Mucosa of descending colon (tissue), 3 donors: ENCODE data around the gene CDCP1. TPM values are rescaled to one million over a fixed set of nuclear protein-coding genes. Genes with fewer than 3 reads are reported as not detected.

ENCODE experiments used
- ATAC-seq: fragments of 200-7000 bp; cut with Tn5 transposase; one replicate; pipeline ENCODE4 v1.9.1; 2020; ENCODE audit warnings: mild to moderate bottlenecking, moderate library complexity
- DNase-seq, 3 donors: peaks; one replicate each; pipeline ENCODE4 v3.0.0-alpha.2; 2020
- H3K36me3 ChIP-seq: fragments of 200-600 bp; one replicate; pipeline ENCODE4 v1.8.0; 2021; ENCODE audit warnings: low read depth, mild to moderate bottlenecking
- H3K4me1 ChIP-seq: fragments of 200-600 bp; one replicate; pipeline ENCODE4 v1.8.0; 2021; ENCODE audit warnings: low read depth, mild to moderate bottlenecking
- H3K4me3 ChIP-seq: fragments of 200-600 bp; one replicate; pipeline ENCODE4 v1.8.0; 2021; ENCODE audit warnings: mild to moderate bottlenecking
- H3K9me3 ChIP-seq: fragments of 200-600 bp; one replicate; pipeline ENCODE4 v1.8.0; 2021; ENCODE audit warnings: mild to moderate bottlenecking
- intact Hi-C, 2 donors: fragments of 100-400 bp; cut with DNase I in 1 of 2; cut with micrococcal nuclease in 1 of 2; formaldehyde crosslinking; loops; one replicate each; pipeline versions ENCODE4 v1.11.0 to v1.11.1; 2022; cut with DNase I, micrococcal nuclease
- total RNA-seq, 3 donors: library from RNA; stranded (reverse); fragmentation: NEBNext Ultra II Directional in 2 of 3; extraction: Animal tissue kit (Norgen Biotek cat#: 25700) in 2 of 3; gene quantifications; one replicate each; pipeline versions ENCODE4 v1.2.1 to v1.2.4, GENCODE V29; 2021 to 2023
- TF ChIP-seq, protein P1 (sequence below): fragments of 200-600 bp; IDR thresholded peaks from one replicate; pipeline ENCODE4 v1.8.0; 2022; ENCODE audit warnings: antibody characterized with exemption, mild to moderate bottlenecking
- donor health status: DM: no; HTN: no; CAD: no; lungs with moderate emphysema.
- donor health status: DM: no; HTN: no; CAD: no.
- donor health status: DM: no; HTN: yes; CAD: no.

CDCP1 gene
- total RNA-seq, 3 donors from 2014 or later: 57.6 to 111 (median 87.5) TPM

DNA sequence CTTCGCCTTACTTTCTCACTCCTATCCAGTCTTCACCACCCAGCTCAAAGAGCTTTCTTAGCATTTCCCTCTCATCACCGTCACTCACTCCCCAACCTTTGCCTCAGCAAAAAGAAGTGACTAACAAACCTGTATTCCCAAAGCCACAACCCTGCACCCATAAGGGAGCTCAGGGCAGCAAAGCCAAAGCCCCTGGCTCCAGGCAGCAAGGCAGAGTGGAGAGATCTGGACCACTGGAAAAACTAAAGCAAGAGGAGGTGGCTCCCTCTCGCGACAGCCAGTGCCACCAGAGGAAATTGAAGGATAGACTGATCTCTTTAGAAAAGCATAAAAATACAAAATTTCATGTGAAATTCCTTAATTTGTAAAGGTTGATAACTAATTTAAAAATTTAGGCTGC is 25.1 kb upstream of the CDCP1 start:
- Histone ChIP-seq H3K9me3 (no peaks in the 10 kb centered on the region), H3K36me3 (no peaks in the 10 kb centered on the region), H3K4me1 (peaks cover 6% of the 10 kb centered on the region), H3K4me3 (no peak overlapping the region)
- intact Hi-C loops: no loop called here
- DNase-seq (no peak), ATAC-seq (no peak)
- TF ChIP-seq, protein P1, sequence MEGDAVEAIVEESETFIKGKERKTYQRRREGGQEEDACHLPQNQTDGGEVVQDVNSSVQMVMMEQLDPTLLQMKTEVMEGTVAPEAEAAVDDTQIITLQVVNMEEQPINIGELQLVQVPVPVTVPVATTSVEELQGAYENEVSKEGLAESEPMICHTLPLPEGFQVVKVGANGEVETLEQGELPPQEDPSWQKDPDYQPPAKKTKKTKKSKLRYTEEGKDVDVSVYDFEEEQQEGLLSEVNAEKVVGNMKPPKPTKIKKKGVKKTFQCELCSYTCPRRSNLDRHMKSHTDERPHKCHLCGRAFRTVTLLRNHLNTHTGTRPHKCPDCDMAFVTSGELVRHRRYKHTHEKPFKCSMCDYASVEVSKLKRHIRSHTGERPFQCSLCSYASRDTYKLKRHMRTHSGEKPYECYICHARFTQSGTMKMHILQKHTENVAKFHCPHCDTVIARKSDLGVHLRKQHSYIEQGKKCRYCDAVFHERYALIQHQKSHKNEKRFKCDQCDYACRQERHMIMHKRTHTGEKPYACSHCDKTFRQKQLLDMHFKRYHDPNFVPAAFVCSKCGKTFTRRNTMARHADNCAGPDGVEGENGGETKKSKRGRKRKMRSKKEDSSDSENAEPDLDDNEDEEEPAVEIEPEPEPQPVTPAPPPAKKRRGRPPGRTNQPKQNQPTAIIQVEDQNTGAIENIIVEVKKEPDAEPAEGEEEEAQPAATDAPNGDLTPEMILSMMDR: no peak

DNA sequence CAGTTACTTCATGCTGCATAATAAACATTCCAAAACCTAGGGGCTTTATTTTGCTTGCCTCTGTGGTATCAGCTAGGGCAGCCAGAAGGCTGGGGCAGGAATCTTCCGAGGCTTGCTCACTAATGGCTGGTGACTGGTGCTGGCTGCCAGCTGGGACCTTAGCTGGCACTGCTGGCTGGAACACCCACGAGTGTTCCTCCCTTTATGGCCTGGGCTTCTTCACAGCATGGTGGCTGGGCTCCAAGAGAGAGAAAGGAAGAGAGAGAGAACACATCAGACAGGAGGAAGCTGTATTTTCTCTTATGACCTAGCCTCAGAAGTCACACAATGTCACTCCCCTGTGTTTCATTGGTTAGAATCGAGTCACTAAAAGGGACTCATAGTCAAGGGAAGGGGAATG is 23.9 kb upstream of the CDCP1 start:
- DNase-seq (no peak), ATAC-seq (no peak)
- peaks cover 6% of the 10 kb centered on the region for H3K4me1 ChIP-seq
- H3K36me3 ChIP-seq: no peaks in the 10 kb centered on the region
- TF ChIP-seq, protein P1: no peak
- no peak overlapping the region for H3K4me3 ChIP-seq
- H3K9me3 ChIP-seq: no peaks in the 10 kb centered on the region
- intact Hi-C loops: no loop called here

DNA sequence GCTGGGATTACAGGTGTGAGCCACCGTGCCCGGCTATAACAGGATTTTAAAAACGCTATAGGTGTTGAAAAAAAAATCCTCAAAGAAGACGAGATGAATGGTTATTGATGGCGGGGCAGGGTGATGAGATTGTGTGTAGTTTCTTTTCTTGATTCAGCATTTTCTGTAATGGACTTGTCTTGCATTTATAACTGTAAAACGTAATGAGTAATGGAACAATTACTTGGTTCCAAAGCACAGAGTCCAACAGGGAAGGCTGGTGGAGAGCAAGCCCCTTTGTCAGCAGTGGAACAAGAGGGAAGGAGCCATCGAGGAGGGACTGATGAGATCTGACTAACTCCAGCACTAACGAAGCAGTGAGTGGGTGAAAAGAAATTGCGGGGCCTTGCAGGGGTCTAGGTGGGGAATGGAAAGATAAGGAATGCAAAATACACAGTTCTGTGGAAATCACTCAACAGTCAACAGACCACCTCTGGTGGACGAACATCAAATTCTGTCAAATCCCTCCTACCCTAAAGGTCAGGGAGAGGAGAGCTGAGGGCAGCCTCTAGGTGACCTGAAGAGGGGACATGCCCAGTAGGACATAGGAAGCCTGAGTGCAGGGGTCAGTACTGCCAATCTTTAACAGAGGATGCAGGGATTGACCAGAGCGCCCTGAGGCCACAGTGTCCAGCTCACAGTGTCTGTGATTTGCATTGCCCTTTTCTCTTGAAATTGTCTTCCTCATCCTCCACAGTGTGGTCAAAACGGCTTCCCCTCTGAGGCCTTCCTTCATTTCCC is 23.1 kb upstream of the CDCP1 start:
- DNase-seq (no peak), ATAC-seq (no peak)
- Histone ChIP-seq H3K36me3 (no peaks in the 10 kb centered on the region), H3K4me1 (peaks cover 6% of the 10 kb centered on the region), H3K4me3 (no peak overlapping the region), H3K9me3 (no peaks in the 10 kb centered on the region)
- intact Hi-C loops: no loop called here
- TF ChIP-seq, protein P1: no peak

DNA sequence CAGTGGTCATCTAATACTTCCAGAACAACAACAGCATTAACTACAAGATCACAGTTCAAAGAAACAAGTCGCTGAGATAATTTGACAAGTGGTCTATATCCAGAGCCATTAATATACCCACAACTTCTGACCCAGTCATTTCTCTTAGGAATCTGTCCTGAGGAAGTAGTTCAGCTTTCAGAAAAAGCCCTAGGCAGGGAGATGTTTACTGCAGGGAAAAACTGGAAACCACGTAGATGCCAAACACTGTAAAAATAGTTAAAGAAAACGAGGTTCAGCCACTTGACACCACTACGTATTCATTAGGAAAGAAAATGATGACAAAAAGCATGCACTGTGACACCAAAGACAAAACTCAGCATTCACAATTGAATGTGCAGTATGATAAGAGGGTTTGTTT is 22.3 kb upstream of the CDCP1 start:
- no peaks in the 10 kb centered on the region for H3K9me3 ChIP-seq
- TF ChIP-seq, protein P1: no peak
- no peak for ATAC-seq
- H3K4me1 ChIP-seq: peaks cover 6% of the 10 kb centered on the region
- no peaks in the 10 kb centered on the region for H3K36me3 ChIP-seq
- intact Hi-C loops: no loop called here
- no peak overlapping the region for H3K4me3 ChIP-seq
- no peak for DNase-seq

DNA sequence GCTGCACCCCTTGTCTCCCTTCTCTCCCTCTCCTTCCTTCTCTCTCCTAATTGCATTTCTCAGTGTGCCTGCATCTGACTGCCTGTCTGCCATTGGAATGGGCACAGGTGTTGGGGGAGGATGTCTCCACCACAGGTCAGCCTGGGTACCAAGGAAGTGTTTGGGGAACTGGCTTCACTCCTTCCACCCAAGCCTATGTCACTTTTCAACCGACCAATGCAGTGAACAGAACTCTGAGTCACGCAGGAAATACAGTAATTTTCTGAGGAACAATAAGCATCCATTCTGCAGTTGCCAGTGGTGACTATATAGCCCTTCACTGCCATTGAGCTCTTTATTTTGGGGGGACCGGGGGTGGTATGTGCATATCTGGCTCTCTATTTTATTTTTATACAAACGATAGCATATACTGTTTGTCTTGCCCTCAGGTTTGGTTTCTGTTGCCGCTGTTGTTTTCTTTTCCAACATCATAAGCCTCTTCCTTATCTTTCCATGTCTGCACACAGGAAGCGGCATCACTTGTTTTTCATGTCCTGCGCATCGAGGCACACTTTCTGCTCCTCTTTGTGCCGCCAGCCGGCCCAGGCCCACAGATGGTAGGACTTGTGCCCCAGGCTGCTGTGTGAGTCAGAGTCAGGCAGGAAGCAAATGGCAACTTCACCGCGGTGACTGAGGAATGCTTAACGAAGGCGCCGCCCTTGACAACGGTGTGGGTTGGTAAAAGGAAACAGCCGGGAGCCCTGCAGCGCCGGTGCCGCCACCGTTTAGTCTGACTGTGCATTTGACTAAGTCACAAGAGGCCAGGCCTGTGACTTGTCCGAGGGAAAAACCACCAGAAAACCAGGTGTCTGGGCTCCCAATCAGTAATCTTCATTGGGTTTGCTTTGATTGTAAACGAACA is 21.1 kb upstream of the CDCP1 start:
- H3K9me3 ChIP-seq: no peaks in the 10 kb centered on the region
- peak; percentile 98 for ATAC-seq
- H3K4me3 ChIP-seq: no peak overlapping the region
- peak; percentile 90 to 93 (median 92) for DNase-seq
- peaks cover 6% of the 10 kb centered on the region for H3K4me1 ChIP-seq
- TF ChIP-seq, protein P1: no peak
- intact Hi-C loops: no loop called here
- H3K36me3 ChIP-seq: no peaks in the 10 kb centered on the region
